PC-3 (cell line): ENCODE measurements around the gene OPN3.

Experiments
- EZH2 ChIP-seq: fragments of 300-600 bp; sonication (generic); IDR thresholded peaks from one replicate; pipeline ENCODE4 v1.6.1; 2017; ENCODE audit warnings: antibody characterized with exemption, mild to moderate bottlenecking, low read length; ENCODE audit not compliant: unreplicated experiment
- EZH2phosphoT487 ChIP-seq: fragments of 300-600 bp; sonication (generic); IDR thresholded peaks from 2 replicates; pipeline ENCODE4 v1.6.1; 2018; ENCODE audit warnings: mild to moderate bottlenecking, antibody characterized with exemption, low read length, borderline replicate concordance
- TF ChIP-seq, protein P1 (sequence below): fragments of 300-600 bp; sonication (generic); conservative IDR thresholded peaks from 2 replicates; pipeline ENCODE4 v1.5.1; 2017; ENCODE audit warnings: antibody characterized with exemption, low read depth, mild to moderate bottlenecking, low read length

DNA sequence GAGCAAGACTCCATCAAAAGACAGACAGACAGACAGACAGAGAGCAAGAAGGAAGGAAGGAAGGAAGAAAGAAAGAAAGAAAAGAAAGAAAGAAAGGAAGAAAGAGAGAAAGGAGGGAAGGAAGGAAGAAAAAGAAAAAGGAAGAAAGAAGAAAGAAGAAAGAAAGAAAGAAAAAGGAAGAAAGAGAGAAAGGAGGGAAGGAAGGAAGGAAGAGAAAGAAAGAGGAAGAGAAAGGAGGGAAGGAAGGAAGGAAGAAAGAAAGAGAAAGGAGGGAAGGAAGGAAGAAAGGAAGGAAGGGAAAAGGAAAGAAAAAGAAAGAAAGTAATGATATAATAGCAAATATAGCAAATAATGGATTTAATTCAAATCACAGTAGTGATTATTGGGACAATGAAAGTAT lies 32.7 kb downstream of the OPN3 start:
- no peak for TF ChIP-seq EZH2
- TF ChIP-seq, protein P1, sequence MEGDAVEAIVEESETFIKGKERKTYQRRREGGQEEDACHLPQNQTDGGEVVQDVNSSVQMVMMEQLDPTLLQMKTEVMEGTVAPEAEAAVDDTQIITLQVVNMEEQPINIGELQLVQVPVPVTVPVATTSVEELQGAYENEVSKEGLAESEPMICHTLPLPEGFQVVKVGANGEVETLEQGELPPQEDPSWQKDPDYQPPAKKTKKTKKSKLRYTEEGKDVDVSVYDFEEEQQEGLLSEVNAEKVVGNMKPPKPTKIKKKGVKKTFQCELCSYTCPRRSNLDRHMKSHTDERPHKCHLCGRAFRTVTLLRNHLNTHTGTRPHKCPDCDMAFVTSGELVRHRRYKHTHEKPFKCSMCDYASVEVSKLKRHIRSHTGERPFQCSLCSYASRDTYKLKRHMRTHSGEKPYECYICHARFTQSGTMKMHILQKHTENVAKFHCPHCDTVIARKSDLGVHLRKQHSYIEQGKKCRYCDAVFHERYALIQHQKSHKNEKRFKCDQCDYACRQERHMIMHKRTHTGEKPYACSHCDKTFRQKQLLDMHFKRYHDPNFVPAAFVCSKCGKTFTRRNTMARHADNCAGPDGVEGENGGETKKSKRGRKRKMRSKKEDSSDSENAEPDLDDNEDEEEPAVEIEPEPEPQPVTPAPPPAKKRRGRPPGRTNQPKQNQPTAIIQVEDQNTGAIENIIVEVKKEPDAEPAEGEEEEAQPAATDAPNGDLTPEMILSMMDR = no peak
- no peak for TF ChIP-seq EZH2phosphoT487
